Stimulated activated CD8-positive, alpha-beta memory T cell treated with anti-CD3 and anti-CD28 coated beads, Interleukin-12 subunit alpha, Interleukin-12 subunit beta, amount 100 ng/mL, for 24 hours (primary cell): Measurements from ENCODE around the gene SLC1A3.

Source experiments
- DNase-seq: peaks from one replicate; pipeline ENCODE4 v3.0.0-alpha.2; 2020; ENCODE audit errors: extremely low read depth

SLC1A3 gene

DNA sequence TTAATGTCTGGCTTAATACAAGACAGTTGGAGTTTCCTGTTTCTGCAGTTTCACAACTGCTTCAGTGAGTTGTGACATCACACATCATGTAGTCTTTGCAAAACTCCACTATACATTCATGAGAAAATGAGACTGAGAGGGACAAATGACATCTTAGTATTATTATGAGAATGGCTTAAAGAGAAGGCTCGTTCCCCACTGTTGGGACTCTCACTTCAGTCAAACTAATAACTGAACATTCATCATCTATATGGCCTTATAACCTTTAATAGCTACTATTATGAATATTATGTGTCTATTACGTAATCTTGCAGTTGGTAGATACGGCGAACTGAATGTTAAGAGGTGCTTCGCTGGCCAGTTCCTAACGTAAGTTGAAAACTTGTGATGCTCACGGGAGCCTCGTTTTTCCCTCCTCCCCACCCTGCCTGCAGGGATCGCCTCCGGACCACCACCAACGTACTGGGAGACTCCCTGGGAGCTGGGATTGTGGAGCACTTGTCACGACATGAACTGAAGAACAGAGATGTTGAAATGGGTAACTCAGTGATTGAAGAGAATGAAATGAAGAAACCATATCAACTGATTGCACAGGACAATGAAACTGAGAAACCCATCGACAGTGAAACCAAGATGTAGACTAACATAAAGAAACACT is 79.4 kb downstream of the SLC1A3 start:
- DNase-seq: no peak

DNA sequence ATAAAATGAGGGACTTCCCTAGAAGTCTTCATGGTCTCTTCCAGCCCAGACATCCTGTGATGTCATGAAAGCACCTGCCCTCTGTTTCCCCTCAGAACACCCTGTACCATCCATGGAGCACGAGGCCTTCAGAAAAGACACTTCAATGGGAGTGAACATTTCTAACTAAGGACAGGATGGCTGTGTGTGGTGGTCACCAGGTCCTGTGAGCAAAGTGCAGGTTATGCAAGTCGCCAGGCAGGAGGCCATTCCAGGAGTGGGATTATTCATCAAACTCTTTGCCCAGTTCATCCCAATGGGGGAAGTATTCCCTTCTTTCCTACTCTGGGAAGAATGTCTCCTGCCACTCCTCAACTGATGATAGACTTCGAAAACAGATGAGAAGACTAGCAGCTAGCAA is 80.5 kb downstream of the SLC1A3 start:
- DNase-seq: no peak

DNA sequence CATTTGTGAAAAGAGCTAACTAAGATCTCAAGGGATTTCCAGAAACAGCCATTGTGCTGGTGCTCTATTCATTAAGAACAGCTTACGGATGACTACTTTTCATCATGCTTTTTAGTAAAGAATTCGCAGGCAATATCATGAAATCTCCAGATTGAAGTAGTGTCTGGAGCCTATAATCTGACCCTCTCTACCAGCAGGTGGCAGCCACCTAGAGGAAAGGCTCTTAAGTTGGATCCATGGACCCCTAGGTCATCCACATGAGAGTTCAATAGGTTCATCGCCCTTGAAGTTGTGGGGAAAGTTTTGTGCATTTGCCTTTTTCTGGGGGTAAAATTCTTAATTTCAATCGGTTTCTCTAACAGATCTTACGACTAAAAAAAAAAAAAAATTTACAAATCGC is 82.3 kb downstream of the SLC1A3 start:
- no peak for DNase-seq

DNA sequence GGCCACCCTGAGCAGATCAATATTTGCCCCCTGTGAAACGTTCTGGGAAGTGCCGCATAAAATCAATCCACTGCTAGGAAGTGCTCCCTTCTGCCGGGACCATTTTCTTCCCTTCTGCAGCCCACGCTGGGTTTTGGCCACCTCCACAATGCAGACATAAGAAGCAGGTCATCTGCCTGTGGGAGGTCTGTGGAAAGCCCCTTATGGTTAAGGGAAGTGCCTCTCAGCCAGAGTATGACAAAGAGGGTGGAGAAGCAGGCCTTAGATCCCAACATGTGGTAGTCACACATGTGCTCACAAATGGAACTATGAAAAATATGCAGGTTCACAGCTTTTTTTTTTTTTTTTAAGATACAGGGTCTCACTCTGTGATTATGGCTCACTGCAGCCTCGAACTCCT is 82.8 kb downstream of the SLC1A3 start:
- DNase-seq: no peak

DNA sequence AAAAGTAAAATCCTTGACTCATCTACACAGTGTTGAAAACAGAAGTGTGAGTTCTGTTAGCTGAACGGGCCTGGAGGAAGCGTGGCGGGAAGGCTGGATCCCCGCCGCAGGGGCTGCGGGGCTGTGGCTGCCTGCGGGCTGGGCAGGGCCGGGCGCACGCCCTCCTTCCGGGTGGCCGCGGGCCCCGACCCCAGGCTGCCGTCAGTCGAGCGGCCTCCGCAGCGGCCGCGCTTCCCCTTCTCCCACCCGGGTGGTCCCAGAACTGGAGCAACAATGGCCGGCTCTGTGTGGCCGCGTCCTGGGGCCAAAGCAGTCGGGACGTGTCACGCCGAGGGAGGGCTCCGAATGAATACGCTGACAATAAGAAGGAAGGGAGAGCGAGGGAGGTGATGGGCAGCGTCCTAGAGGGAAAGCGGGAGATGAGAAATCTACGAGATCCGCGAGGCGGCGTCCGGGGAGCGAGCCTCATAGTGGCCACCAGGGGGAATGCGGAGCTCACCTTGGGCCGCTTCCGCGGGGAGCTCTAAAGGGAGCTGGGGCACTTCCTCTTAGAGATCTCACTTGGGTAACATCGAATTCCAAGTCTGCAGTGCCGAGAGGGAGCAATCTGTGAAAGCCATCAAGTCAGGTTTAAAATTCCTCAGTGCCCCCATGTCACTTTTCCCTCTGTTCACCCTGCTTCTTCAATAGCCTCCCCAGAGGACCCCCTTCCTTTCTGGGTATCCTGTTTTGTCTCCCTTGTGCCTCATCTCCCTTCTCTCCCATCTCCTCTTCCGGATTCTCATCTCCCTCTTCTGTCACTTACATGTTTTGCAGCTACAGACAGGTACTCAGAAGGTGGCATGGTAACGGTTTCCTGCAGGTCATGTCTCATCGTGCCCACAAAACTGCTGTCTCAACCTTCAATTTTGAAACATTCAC is 83.9 kb downstream of the SLC1A3 start:
- DNase-seq: peak; percentile 28

DNA sequence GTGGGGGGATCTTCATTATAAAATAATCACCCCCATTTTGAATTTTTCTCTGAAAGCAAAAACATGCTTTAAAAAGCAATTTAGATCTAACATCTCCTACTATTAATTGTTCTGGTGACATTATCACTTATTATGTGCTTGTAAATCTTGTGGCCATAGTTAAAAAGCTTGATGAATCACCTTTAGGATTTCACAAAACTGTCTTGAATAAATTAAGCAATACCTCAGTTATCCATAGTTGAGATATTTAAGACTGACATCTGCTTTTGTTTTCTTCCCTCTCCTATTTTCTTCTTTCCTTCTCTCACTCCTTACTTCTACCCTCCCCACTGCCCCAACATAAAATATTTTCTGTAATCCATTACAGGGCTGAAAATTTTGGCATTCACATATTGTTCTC is 84.8 kb downstream of the SLC1A3 start:
- DNase-seq: no peak

DNA sequence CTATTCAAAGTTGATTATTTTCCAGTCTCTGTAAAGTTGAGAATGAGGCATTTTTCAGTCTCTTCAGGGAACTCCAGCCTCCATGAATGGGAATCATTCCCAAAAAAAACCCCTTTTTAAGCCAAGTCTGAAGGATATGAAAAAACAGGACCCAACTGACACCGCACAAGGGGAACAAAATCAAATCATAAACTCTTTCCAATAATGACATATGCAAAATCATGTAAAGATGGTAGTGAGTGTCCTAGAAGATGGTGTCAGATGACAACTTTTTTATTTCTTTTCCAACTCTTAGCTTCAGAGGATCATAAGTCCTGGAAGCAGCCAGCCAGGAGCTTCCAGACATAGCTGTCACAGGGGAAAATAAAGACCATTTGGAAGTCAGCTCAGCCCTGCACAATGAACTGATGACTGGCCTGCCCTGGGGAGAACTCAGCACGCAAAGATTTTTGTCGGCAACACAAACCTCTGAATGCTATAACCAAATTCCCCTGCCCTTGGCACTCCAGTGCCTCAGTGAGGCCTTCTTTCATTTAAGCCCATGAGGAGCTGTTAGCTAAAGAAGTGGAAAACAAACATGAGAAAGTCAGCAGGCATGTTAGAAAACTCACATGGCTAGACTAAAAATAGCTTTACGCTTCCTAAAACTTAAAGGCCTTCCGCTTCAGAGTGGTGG is 85.4 kb downstream of the SLC1A3 start:
- DNase-seq: no peak

DNA sequence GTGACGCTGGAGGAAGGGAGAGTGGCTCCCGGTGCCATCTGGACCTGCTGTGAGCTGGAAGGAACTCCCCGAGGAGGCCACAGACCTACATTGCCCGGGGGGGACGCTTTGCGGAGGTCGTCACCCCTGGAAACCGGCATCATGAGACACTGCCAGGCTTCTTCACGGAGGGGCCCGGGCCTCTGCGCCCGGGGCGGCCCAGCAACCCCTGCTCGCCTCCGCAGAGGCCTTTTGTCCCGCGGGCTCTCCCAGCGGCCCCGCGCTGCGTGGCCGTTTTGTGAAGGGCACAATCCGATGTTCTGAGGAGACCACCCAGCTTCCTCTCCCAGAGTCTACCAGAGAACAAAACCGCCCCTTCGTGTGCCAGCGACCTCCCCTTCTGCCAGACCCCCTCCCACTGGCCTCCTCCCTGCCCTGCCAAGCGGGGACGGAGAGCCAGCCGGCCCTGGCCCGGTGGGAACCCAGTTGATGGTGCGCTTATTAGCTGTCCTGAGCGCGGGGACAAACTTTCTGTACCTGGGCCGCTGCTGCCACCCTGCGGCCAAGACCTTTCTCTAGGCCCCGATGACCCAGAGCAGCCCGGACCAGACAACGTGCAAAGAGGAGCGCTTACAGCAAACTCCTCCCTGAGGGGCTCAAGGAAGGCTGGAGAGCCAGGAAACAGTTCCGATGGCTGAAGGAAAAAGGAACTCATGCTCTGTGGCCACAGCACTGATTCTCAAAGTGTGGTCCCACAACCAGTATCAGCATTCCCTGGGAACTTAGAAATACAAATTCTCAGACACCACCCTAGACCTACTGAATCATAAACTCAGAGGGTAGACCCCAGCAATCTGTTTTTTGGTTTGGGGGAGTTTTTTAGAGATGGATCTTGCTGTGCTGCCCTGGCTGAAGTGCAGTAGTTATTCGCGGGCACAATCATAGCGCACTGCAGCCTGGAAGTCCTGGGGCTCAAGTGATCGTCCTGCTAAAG is 86.7 kb downstream of the SLC1A3 start:
- peak; percentile 8 for DNase-seq

DNA sequence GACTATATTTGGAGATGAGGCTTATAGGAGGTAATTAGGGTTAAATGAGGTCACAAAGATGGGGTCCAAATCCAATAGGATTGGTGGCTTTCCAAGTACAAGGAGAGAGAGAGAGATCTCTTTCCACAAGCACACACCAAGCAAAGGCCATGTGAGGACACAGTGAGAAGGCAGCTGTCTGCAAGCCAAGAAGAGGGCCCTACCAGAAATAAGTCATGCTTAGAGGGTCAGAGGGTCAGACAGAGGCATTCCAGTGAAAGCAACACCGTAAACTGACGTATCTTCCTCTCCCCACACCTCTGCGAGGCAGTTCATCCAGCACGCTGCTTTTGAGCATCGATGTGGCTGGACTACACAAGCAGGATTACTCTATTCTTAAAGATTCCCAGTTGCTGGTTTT is 87.9 kb downstream of the SLC1A3 start:
- DNase-seq: no peak

DNA sequence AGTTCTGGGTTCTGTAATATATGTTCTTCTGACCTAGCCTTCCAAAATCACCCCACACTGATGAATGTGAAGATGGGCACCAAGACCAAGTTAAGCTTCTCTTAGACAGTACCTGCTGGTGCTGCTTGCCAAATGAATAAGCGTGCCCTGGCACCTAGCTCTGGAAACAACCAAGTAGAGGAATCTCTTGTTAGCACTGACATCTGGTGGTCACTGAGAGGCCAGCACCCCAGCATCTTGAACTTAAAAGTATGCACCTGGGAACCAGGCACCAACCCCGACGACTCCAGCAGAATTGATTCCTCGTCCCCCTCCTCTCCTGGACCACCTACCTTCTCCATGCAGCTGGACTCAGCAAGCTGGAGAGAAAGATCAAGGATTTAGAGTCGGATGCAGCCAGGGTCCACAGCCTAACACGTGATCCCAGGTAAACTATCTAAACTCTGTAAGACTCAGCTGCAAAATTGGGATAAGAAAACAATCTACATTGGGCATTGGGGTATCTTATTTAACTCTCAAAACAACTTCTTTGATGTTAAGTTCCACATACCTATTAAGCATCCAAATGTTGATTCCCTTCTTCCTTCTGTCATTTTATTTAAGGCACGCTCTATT is 89.8 kb downstream of the SLC1A3 start:
- peak; percentile 5 for DNase-seq

DNA sequence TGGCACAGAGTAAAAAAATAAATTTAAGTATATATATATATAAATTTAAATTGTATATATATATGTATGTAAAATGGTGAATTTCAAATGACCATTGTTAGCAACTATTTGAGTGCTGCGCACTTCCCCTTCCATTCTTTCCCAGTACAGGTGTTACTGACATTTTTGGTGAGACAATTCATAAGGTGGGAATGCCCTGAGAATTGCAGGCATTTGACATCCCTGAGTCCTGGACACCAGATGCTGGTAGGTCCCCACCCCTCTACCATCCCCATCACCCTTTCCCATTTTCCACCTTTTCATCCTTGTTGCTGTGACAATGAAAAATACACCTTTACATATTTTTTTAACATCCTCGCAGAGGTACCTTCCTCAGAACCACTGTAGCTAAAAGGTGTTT is 91.6 kb downstream of the SLC1A3 start:
- DNase-seq: no peak

DNA sequence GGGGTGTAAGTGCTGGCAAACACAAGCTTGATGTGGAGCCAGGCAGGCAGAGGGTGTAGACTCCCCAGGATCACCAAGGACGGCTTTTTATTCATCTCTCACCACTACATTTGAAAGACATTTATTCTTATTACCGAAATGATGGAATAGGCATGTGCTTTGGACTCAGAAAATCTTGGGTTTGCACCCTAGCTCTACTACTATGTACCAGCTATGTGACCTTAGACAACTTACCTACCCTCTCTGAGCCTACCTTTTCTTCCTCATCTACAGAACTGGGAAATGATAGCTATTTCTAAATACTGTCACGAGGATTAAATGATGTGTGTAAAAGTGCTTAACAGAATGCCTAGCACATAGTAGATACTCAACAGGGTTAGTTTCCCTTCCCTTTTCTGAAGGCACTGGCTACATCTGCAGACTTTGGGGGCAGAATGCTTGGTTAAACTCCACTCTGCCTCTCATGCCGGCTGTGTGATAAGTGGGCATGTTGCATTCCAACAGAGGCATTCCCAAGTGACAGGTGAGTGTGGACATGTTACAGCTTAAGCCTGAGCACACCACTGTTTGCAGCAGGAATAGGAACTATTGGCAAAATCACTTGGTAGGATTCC is 94.8 kb downstream of the SLC1A3 start:
- DNase-seq: no peak

DNA sequence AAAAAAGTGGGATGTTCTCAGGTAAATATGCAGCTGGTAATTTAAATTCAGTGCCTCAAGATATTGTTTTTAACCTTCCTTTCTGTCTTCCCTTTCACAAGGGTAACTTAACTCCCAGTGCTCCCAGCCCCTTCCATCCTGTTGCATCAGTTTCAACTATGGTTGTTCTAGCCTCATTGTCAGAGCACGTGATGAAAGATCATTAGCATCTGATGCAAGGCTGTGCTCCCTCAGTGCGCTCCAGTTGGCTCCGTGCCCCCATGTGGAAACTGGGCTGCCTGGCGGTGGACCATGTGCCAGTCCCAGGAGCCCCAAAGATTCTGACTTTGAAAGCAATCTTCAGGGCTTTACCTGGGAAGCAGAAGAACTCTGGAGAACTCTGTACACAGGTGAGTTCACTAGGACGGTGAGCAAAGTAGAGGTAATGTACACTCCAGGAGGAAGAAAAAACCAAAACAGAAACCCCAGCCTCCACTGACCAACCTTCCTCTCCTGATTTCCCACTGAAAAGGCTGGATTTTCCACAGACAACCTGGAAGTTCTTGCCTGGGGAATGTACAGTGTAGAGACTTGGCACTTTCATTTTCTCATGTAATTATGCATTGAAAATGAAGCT is 96.9 kb downstream of the SLC1A3 start:
- no peak for DNase-seq

DNA sequence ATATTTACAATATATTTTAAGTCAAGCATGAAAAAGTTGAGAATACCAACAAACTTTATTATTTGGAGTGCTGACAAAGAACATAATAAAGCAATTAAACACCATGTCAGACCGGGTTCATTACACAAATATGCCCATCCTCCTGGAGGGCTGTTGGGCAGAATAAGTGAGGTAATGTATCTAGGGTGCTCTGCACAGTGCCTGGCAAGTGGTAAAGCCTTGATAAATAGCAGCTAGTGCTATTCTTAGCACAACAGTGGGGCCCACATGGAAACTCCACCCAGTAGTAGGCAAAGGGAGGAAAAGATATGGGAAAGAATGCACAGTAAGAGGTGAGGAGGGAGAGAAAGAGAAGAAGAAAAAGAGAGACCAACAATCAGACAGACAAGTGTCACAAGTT is 97.7 kb downstream of the SLC1A3 start:
- no peak for DNase-seq

DNA sequence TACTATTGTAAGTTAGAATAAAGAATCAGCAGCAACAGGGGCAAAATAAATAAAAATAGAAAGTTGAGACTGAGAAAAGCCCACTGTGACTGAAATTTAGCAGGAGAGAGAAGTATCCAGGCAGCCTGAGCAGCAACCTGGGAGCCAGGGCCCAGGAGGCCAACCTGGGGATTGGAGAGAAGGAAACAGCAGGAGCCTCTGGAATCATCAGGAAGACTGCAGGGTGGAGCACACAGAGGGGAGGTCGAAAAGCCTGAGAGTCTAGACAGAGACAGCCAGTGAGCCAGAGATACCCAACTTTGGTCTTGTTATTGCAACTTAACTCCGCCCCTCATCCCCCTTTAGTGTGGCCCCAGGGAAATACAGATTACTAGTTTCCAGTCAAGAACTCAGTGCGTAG is 98.6 kb downstream of the SLC1A3 start:
- no peak for DNase-seq

DNA sequence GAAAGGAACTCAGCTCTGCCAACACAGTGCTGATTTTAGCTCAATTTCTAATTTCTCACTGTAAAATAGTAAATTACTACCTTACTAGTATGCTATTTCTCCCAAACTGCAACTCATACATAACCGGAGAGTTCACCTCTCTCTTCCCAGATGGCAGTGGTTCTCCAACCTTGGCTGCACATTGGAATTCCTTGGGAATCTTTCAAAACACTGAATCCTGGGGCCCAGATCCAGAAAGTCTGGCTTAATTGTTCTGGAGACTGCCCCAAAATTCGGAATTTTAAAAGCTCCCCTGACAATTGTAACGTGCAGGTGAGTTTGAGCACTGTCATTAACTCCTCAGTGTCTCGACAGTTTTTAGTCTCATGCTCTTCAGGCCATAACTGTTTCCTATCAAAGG is 100.3 kb downstream of the SLC1A3 start:
- DNase-seq: no peak

DNA sequence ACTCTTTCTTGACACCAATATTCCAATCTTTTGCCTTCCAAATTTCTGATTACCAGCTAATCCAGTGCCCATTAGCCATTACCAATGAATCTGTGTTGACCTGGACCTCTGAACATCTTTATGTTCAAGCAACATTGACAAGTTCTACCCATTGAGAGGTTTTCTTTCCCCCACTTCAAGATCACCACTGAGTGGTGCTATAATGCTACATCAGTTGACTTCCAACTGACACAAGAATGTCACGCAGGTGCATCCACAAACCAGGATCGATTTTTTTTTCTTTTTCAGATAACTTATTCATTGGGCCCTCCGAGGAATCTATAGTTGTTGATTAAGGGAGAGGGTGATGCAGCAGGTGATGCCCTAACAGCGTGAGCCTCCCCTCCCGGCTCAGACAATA is 102.6 kb downstream of the SLC1A3 start:
- no peak for DNase-seq

DNA sequence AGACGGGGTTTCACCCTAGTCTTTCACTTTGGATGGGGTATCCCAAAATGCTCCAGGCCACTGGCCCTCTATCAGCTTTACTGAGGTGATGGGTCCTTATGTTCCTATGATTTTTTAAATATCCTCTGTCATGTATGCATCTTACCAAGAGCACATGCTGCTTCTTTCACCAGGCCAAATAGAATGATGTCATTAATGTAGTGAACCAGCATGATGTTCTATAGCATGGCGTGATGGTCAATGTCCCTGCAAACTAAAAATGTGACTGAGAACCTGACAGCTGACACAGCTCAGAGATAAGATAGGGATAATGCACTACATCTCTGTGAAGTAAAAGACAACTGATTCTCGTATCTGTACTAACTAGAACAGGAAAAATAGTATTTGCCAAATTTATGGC is 103.6 kb downstream of the SLC1A3 start:
- DNase-seq: no peak

DNA sequence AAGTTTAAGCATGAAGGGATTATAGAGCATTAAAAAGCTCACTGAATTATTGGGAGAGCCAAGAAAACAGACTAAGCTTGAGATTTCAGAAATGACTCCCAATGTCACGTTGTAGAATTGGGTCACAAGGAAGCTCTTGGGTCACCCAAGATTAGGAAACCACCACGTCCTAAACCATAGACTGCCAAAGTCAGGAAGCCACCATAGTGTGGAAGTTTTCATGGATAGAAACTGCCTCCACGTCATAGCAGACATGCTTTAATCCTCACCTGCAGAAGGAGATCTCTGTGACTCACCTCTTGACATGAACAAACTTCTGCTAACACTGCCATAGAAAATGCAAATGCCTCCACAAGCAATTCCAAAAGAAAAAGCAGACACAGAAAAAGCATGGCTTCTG is 106.3 kb downstream of the SLC1A3 start:
- DNase-seq: no peak

DNA sequence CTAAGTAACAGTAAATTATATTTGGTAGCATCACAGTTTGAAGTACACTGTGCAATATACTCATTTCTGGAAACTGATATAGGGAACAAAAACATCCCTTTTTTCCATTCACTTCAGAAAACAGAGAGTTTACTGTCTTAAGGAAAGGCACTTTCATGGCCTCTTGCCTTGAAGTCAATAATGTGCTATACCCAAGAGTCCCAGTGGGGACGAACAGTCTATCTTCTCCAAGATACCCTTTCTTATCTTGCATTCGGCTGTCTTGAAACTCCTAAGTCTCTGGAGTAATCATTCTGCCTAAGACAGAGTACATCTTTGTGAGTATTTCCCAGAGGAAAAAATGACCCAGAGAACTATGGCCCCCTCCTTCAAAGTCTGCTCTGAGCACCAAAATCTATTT is 107.1 kb downstream of the SLC1A3 start:
- no peak for DNase-seq
